ENCODE data around the gene SND1.
A peak's percentile ranks its signal among the peaks of the same experiment; 100 is the strongest.

Gene SND1

DNA sequence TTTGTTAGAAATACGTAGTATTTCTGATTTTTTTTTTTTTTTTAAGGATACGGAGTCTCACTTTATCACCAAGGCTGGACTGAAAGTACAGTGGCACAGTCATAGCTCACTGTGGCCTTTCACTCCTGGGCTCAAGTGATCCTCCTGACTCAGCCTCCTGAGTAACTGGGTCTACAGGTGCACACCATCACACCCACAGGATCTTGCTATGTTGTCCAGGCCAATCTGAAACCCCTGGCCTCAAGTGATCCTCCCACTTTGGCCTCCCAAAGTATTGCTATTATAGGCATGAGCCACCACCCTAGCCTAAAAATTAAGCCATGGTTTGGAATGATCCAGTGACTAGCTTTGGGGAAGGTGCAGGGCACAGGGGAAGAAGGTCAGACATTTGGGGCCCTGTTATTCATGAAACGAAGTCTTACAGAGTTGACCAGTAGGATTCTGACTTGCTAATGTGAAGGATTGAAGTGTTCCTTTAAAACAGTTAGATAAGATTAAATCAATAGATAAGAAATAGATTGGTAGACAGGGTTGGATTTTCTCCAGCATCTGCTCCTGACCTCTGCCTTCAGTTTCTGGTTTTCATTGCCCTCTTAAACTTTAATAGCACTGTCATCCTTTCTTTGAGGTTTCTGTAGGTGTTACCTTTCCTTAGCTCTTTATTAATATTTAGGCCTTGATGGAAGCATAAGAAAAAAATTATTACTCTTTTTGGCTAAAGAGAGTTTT is 257.6 kb downstream of the SND1 start:
- DNase-seq = no peak

DNA sequence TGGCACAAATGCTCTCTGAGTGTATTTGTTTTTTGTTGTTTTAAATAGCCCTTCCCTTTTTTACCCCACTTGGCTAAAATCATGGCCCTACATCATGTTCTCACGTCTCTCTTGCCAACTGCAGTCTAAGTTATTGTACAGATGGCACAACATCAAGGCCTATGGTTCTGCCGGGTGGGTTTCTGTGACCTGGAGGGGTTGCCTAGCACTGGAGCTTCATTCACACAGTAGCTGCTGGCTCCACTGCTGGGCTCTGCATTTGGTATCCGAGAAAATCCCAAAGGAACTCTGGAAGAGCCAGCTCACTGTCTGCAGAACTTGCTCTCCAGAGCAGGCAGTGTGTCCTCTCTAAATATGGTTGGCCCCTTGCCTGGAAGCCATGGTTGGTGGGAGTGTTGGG is 258.7 kb downstream of the SND1 start:
- peak in 1 of 14 donors; percentile 21 for DNase-seq

DNA sequence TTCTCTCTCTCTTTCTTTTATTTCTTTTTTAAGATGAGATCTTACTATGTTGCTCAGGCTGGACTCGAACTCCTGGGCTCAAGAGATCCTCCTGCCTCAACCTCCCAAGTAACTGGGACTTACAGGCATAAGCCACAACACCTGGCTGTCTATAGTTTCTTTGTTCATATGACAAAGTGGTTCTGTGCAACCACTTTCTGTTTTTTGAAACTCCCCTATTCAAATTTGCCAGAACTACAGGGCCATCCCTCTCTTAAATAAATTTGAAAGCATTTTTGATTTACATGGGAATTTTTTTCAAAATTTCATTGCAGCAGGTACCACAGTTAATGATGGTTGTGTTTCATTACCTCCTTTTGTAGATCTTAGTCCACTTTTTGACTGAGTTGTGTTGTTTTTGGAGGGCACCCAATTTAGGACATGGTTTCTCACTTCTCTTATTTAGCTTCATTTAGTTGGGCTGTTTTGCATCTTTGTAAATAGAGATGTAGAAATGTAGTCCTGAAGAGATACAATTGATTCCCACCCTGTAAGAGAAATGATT is 260.0 kb downstream of the SND1 start:
- no peak for DNase-seq

DNA sequence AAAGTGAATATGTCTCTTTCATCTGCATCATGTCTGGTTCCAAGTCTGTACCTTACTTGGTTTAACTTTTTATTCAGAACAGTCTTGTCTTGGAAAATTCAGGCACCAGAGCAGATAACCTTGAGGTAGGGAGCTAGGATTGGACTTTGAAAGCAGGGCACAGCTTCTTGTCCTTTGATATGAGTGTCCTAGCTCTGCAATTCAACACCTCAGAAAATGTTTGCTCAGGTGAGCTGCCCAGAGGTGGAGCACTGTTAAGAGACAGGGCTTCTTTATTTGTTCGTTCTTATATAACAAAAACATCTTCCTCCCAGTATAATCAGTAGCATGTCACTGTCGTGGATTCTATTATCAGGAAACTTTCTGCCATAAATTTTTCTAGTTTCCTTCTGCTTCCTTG is 260.9 kb downstream of the SND1 start:
- DNase-seq = no peak

DNA sequence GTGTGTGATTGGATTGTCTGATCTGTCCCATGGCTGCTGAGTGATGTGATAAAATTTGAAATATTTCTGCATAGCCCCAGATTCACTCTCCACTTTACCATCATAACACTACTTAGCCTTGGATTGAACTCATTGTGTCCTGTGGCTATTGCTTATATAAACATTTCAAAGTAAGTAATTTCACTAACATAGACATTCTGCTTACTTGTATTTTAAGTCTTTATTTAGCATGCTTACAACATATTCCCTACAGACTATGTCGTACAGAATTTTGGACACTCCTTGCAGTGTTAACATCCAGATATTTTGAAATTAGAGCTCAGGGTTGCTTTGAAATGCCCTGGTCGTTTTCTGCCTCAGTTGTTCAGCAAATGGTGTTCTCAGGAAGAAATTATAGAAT is 261.7 kb downstream of the SND1 start:
- no peak for DNase-seq

DNA sequence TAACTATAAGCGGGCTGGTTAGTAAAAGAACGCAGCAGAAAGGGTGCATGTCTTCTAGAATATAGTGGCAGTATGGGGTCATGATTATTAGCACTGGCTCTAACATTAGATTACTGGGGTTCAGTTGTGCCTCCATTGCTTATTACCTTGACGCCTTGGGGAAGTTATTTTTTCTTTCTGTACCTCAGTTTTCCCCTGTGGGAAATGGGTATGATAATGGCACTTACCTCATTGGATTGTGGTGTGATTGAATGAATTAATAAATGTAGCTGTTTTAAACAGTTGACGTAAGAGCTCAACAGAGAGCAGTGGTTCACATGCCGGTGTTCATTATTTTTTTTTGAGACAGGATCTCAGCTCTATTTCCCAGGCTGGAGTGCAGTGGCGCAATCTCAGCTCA is 262.7 kb downstream of the SND1 start:
- DNase-seq = no peak

DNA sequence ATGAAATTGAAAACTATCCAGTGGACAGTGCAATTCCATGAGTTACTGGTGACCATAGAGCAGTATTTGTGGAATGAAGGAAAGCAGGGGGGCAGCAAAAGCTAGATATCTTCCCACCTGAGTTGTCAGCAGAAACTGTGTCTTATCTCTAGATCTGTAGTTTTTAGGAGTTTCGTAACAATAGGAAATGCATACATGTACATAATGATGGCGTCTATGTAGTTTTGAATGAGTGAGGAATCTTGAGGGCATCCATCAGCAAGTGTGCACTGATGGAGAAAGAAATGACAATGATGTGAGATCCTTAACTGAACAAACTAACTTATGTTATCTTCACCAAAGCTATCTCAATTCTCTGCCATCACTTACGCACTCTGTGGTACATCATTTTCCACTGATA is 264.7 kb downstream of the SND1 start:
- no peak for DNase-seq

DNA sequence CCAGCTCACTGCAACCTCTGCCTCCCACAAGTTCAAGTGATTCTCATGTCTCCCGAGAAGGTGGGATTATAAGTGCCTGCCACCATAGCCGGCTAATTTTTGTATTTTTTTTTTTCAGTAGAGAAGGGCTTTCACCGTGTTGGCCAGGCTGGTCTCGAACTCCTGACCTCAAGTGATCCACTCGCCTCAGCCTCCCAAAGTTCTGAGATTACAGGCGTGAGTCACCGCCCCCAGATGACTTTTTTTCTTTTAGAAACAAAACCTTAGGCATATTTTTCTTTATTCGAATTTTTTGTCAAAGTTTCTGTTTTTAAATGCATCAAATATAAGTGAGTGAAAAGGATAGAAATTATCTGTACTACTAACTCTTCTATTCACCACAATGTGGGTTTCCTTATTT is 266.1 kb downstream of the SND1 start:
- DNase-seq = no peak

DNA sequence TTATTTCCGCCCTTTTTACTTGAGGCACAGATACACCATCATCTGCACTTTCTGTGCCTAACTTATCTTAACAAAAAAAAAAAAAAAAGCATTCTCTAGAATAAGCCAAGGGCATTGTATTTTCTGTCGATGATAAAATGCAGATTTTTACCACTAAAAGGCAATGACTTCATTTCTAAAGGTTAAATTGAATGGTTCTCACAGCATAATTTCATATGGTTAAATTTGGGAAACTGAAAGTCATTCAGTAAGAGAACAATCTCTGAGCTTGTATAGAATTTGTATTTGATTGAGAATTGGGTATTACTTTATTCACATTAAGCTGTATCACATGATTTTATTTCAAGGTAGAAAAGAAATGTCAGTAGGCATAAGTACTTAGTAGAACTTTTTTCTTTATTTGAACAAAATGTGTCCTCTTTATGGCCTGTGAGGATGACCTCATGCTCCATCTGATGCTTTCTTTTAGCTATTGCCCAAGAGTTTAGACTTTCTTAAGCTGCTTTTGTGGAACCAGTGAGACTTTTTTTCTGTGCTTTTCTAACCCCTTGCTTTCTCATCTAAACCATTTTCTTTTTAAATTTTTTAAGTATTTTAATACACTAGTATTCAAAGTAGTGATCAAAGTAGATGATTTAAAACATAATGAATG is 268.9 kb downstream of the SND1 start:
- no peak for DNase-seq

DNA sequence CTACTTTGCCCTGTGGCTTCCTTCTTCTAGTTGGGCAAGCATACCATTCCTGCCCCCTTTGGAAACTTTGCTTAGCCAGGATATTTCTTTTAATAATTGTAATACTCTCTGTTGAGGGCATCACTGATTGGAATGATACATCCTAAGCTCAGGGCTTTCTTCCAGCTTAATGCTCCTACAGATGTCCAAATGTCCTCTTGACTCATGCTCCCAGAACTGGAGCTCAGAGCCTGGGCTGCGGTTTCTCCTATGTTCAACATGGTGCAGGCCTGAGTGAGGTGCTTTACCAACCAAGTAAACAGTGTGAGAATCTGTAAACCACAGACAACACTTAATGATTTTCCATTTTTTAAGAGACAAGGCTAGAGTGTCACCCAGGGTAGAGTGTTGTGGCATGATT is 270.7 kb downstream of the SND1 start:
- DNase-seq = no peak

DNA sequence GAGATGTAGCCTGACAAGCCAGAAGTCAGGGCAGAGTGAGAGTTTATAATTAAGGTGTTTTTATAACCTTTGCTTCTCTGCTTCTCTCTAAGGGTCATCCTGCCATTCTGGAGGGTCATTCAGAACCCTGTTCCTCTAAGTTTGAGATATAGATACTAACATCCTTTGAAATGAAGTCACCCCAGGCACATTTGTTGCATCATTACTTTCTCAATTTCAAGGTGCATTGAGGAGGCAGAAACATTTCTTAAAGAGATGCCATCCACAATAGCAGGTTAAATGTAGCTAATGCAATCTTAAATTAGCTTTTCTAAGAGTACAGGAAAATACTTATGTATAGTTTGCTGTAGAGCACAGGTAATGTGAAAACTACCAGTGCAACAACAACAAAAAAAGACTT is 272.9 kb downstream of the SND1 start:
- no peak for DNase-seq

DNA sequence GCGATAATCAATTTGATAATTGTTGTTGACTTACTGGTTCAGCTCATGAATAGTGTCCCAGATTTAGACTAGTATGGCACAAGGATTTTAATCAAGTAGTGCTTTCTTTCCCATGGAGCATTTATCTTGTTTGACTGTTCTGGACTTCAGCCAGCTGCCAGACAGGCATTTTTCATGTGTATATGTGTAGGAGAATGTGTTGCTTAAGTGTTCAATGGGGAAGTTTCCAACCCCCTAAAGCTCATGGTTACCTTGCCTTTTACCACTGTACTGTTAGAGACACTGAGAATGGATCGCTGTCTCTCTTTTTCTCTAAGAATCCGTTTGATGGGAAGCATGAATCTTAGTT is 275.3 kb downstream of the SND1 start:
- no peak for DNase-seq

DNA sequence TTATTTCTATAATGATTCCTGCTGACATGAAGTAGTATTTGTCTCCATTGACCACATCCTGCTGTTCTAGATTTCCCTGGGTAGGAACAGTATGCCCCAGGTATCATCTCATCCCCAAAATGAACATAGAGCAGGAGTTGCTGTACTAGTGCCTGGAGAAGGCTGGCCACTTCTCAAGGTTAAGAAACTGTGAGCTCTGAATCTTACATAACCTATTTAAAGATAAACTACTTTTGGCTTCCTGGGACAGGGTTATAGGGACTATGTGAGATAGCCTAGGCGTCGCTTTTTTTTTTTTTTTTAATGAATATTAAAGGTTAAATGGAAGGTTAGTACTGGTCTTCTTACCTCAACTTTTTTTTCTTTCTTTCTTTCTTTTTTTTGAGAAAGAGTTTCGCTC is 276.2 kb downstream of the SND1 start:
- no peak for DNase-seq

DNA sequence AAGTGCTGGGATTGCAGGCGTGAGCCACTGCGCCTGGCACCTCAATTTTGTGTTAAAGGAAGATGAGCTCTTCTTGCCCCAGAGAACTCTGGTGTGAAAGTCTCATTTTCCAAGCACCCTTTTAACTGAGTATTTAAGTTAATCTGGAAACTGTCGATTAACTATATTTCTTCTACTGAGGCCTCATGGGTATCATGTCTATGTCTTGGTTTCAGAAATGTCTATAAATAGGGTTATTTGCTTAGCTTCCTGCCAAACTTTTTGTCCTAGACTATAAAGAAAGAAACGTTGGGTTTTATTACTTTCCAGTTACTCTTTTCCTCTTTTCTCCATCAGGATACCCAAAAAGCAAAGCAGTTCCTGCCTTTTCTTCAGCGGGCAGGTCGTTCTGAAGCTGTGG is 276.9 kb downstream of the SND1 start:
- DNase-seq = no peak

DNA sequence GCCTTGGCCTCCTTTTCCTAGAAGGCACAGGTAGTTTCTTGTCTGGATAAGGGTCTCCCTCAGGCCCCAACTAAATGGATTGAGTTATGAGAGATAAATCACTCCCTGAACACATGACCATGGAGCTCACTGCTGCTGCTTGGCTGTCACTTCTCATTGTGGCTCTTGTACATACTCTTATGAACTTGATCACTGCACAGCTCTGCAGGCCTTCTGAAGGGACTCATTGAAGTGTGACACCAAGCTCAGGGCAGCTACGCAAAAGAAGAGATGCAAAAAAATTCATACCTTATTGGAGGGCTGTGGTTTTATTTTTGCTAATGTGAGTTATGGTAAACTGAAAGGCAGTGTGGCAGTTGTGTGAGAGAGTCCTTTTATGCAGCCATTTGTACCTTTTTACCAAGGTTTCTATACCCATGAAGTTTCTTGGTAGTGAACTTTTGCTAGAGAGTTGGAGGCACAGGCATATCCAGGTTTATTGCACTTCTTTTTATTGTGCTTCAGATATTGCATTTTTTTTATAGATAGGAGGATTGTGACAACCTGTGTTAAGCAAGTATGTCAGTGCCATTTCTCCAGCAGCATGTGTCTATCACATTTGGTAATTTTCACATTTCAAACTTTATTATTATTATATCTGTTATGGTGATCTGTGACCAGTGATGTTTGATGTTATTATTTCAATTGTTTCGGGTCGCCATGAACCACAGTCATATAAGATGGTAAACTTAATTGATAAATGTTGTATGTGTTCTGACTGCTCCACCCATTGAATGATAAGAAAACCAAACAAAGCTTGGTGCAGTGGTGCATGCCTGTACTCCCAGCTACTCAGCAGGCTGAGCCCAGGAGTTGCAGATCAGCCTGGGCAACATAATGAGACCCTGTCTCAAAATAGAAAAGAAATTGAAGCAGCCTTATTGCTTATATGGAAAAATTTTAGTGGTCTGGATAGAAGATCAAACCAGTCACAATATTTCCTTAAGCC is 278.6 kb downstream of the SND1 start:
- no peak for DNase-seq

DNA sequence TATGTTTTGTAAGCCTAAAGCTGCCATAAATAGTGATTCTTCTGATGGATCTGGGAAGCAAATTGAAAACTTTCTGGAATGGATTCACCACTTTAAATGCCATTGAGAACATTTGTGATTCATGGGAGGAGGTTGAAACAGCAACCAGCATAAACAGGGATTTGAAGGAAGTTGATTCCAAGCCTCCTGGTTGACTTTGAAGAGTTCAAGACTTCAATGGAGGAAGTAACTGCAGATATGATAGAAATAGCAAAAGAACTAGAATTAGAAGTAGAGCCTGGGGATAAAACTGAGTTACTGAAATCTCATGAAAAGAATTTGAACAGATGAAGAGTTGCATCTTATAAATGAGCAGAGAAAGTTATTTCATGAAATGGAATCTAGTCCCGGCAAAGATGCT is 280.1 kb downstream of the SND1 start:
- no peak for DNase-seq

DNA sequence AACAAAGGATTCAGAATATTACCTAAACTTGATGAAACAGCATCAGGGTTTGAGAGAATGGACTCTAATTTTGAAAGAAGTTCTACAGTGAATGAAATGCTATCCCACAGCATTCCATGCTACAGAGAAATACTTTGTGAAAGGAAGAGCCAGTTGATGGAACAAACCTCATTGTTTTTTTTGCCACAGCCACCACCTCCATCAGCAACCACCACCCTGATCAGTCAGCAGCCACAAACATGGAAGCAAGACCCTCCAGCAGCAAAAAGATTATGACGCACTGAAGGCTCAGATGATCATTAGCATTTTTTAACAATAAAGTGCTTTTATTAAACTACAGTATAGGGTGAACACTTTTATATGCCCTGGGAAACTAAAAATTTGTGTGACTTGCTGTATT is 280.5 kb downstream of the SND1 start:
- DNase-seq = no peak

DNA sequence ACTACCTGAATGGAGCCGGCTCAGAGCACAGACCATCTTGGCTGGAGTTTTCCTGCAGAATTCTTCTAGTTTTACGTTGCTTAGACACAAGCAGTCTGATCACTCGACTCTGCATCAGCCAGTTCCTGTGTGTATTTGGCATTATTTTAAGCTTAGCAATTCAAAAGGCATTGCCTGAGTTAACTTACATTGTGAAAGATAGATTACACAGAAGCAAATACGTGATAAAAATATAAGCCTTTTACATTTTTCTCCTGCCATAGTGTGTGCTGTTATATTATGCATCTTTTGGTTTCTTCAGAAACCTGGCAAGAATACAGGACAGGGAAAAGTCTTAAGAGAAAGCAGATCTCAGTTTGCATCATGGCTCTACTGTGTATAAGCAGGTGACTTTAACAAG is 281.2 kb downstream of the SND1 start:
- DNase-seq = no peak

DNA sequence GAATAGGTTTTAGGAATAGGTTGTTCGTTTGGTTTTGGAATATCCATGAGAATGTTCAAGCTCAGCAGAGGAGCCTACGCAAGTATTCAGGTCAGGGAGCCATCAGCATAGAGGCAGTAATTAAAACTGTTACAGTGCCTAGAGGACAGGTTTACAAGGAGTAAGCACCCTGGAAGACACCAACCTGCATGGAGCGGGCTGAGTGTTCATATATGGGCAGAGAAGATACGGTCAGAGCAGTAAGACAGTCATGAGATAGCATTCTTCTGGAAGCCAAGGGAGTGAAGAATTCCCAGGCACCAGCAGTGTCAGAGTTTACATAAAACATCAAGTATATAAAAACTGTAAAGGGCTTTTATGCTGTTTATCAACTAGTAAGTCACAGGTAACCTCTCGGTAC is 282.7 kb downstream of the SND1 start:
- DNase-seq = no peak

DNA sequence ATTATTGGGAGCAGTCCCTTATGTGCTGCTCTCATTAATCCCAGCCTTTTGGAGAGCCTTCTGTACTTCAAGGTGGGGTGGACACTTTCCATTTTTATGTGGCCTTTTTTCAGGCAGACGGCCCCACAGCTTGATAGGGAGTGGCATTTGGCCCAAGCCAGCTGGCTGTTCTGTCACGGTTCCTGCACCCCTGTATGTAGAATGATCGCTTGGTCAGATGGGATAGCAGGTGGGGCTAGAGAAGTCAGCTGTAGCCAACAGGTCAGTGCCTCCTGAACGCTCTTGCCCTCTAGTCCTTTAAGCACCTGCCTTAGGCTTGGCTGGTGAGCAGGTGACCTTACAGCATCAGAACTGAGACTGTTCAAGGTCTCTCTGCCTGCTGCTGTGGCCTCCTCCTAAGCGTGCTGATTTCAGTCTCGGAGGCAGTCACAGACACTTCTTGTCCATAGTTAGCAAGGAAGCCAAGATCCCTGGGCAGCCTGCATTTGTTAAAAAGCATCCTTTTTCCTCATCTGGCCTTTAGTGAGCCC is 283.9 kb downstream of the SND1 start:
- DNase-seq = peak in 2 of 14 donors; percentile 29 to 93

DNA sequence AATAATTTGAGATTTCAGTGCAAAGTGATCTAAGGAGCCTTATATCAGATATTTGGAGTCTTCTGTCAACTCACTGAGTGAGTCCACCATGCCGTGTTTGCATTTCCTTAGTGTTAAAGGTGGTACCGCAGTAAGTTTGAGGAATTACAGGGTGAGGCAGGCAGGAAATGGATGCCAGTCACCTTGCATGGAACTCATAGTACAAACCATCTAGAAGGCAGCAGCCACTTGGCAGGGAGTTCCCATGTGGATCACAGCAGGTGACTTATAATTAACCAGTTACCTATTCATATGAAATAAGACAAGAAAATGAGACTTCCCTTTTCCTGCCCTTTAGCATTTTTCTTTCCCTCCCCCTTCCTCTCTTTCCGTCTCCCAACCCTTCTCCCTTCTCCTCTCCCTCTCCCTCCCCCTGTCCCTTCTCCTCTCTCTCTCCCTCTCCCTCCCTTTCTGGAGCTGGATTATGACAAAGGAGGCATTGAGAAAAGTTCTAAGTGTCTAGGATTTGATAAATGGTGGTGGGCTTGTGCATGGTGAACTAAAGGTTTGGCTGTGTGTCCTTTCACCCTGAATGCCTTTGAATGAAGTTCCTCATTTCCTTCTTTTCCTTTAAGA is 285.2 kb downstream of the SND1 start:
- peak in 1 of 14 donors; percentile 64 for DNase-seq

DNA sequence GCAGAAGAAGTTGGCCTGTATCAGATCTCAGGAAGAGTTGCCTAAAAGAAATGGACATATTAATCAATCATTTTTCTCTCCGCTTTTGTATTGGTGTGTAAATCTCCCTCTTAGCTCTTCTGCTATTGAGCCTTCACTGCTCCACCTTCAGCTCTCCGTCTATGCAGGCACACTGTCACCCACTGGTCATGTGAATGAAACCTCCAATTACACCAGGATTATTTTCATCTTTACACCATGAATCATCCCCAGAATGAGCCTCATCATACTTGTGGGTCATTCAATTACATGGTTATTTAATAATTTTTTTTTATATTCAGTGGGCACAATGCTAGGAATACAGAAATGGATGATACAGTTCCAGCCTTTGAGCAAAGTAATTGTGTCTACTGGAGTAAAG is 286.6 kb downstream of the SND1 start:
- no peak for DNase-seq
